Liver (tissue), 3 donors: ENCODE results near the gene RPS14.
A peak's percentile ranks its signal among the peaks of the same experiment; 100 is the strongest.

Experiments
- ATF3 ChIP-seq: IDR thresholded peaks from 2 replicates; pipeline ENCODE4 v1.6.1; 2016; ENCODE audit warnings: antibody characterized with exemption
- CTCF ChIP-seq: fragments of 150-350 bp; IDR thresholded peaks from 2 replicates; pipeline ENCODE4 v1.5.1; 2017; ENCODE audit warnings: improper control_type of control experiment, low read depth, low read length; ENCODE audit not compliant: missing input control
- GABPA ChIP-seq, 2 donors: IDR thresholded peaks in 1 of 2; conservative IDR thresholded peaks in 1 of 2; 2 replicates each; pipeline ENCODE4 v1.6.1; 2016; ENCODE audit warnings: antibody characterized with exemption in 2 of 2, mild to moderate bottlenecking in 1 of 2, moderate library complexity in 1 of 2
- NR2F2 ChIP-seq: IDR thresholded peaks from 2 replicates; pipeline ENCODE4 v1.6.1; 2016; ENCODE audit warnings: antibody characterized with exemption
- RAD21 ChIP-seq, 2 donors: IDR thresholded peaks; 2 replicates each; pipeline ENCODE4 v1.6.1; 2016; ENCODE audit warnings: antibody characterized with exemption in 2 of 2, mild to moderate bottlenecking in 2 of 2
- REST ChIP-seq: IDR thresholded peaks from 2 replicates; pipeline ENCODE4 v1.6.1; 2016; ENCODE audit warnings: antibody characterized with exemption, mild to moderate bottlenecking
- YY1 ChIP-seq: IDR thresholded peaks from 2 replicates; pipeline ENCODE4 v1.6.1; 2016; ENCODE audit warnings: antibody characterized with exemption, mild to moderate bottlenecking
- ZBTB33 ChIP-seq: IDR thresholded peaks from 2 replicates; pipeline ENCODE4 v1.6.1; 2016; ENCODE audit warnings: antibody characterized with exemption
- donor health status: healthy.
- donor health status: healthy.

- TF ChIP-seq ZBTB33 = no peak
- no peak for TF ChIP-seq CTCF
- peak; percentile 74 for TF ChIP-seq YY1
- peak; percentile 95 for TF ChIP-seq NR2F2
- peak; percentile 76 for TF ChIP-seq REST
- TF ChIP-seq GABPA (IDR thresholded peaks at IDR 0.05 in 1 of 2, conservative IDR thresholded peaks at IDR 0.05 in 1 of 2) = peak in 1 of 2 donors; percentile 27
- TF ChIP-seq RAD21 (IDR thresholded peaks at IDR 0.05) = peak; percentile 62 to 75
- TF ChIP-seq ATF3 = no peak
Observed at GRCh38 chr5:150464554-150465012, 15.0 kb upstream of the RPS14 start.
